KMS-11 (cell line): ENCODE measurements around the gene RBFOX2.

Source experiments
- H2AFZ ChIP-seq: fragments of 200-600 bp; sonication (generic); 2 replicates; pipeline ENCODE4 v1.6.1; 2016; ENCODE audit warnings: antibody characterized with exemption, mixed run types, low read depth
- H3K27ac ChIP-seq: fragments of 200-600 bp; sonication (generic); 2 replicates; pipeline ENCODE4 v1.6.1; 2016; ENCODE audit warnings: mild to moderate bottlenecking, mixed run types
- H3K27me3 ChIP-seq: fragments of 200-600 bp; sonication (generic); 2 replicates; pipeline ENCODE4 v1.6.1; 2017; ENCODE audit warnings: mild to moderate bottlenecking, low read depth, mixed run types, moderate library complexity; ENCODE audit not compliant: insufficient read depth
- H3K36me3 ChIP-seq: fragments of 200-600 bp; sonication (generic); 2 replicates; pipeline ENCODE4 v1.6.1; 2017; ENCODE audit warnings: mild to moderate bottlenecking, mixed run types; ENCODE audit not compliant: insufficient read depth
- H3K4me1 ChIP-seq: fragments of 200-600 bp; sonication (generic); 2 replicates; pipeline ENCODE4 v1.6.1; 2016; ENCODE audit warnings: mild to moderate bottlenecking, low read depth, mixed run types; ENCODE audit not compliant: poor library complexity, severe bottlenecking
- H3K4me2 ChIP-seq: fragments of 200-600 bp; sonication (generic); 2 replicates; pipeline ENCODE4 v1.7.0; 2016; ENCODE audit warnings: mild to moderate bottlenecking, mixed run types
- H3K4me3 ChIP-seq: fragments of 200-600 bp; sonication (generic); IDR thresholded peaks from 2 replicates; pipeline ENCODE4 v1.6.1; 2017; ENCODE audit warnings: low read depth, low read length, mixed read lengths; ENCODE audit not compliant: insufficient read depth
- H3K79me2 ChIP-seq: fragments of 200-600 bp; sonication (generic); 2 replicates; pipeline ENCODE4 v1.6.1; 2016; ENCODE audit warnings: low read depth, mixed run types; ENCODE audit not compliant: insufficient read depth
- H3K9ac ChIP-seq: fragments of 200-600 bp; sonication (generic); 2 replicates; pipeline ENCODE4 v1.6.1; 2016; ENCODE audit warnings: mild to moderate bottlenecking, mixed run types
- H4K20me1 ChIP-seq: fragments of 200-600 bp; sonication (generic); 2 replicates; pipeline ENCODE4 v1.6.1; 2016; ENCODE audit warnings: mild to moderate bottlenecking, mixed run types; ENCODE audit not compliant: insufficient read depth
- CTCF ChIP-seq: fragments of 200-600 bp; sonication (generic); conservative IDR thresholded peaks from 2 replicates; pipeline ENCODE4 v1.6.1; 2017; ENCODE audit warnings: low read depth, mild to moderate bottlenecking, antibody characterized with exemption, low read length, moderate library complexity, mixed read lengths

The RBFOX2 gene

GRCh38 chr22:35734517-35734827, 294.2 kb downstream of the RBFOX2 start:
- H3K4me1 ChIP-seq, result no peaks in the 10 kb centered on the region
- no peak overlapping the region for H3K9ac ChIP-seq
- no peak overlapping the region for H3K4me2 ChIP-seq
- H3K4me3 ChIP-seq, result no peak overlapping the region
- H3K79me2 ChIP-seq, result no peaks in the 10 kb centered on the region
- no peaks in the 10 kb centered on the region for H3K36me3 ChIP-seq
- H2AFZ ChIP-seq, result no peak overlapping the region
- no peak overlapping the region for H3K27ac ChIP-seq
- H4K20me1 ChIP-seq, result no peaks in the 10 kb centered on the region
- TF ChIP-seq CTCF, result no peak
- no peaks in the 10 kb centered on the region for H3K27me3 ChIP-seq

DNA sequence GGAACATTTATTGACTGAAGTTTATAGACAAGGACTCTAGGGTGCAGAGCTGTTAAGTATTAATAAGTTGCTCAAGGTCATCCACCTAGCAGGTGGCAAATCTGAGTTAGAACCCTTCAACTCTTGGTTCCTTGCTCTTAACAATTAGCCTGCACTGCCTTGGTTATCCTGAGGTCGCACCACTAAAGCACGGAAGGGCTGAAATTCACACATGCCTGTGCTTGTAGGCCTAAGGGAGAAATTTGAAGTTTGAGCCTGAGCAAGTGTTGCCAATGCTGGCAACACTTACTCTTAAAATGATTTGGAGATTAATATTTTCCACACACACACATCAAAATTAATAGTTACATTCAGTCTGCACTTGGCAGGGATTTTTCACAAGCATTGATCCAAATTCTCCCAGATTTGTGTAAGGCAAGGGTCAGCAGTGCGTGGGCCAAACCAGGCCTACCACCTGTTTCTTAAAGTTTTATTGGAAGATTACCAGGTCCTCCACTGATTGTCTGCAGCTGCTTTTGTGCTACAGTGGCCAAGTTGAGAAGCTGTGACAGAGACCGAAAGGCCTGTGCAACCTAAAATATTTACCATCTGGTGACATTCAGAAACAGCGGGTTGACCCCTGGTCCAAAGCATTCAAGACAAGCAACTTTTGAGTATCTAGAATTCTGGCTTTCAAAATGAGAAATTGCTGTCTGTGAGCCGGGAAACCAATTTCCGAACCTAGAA, 294.7 kb downstream of the RBFOX2 start:
- no peak overlapping the region for H3K4me2 ChIP-seq
- H3K27ac ChIP-seq, result no peak overlapping the region
- H3K9ac ChIP-seq, result no peak overlapping the region
- H3K4me1 ChIP-seq, result no peaks in the 10 kb centered on the region
- no peaks in the 10 kb centered on the region for H4K20me1 ChIP-seq
- no peak overlapping the region for H2AFZ ChIP-seq
- no peaks in the 10 kb centered on the region for H3K36me3 ChIP-seq
- H3K27me3 ChIP-seq, result no peaks in the 10 kb centered on the region
- H3K79me2 ChIP-seq, result no peaks in the 10 kb centered on the region
- no peak overlapping the region for H3K4me3 ChIP-seq
- TF ChIP-seq CTCF, result no peak

- H3K4me2 ChIP-seq, result no peak overlapping the region
Measured at GRCh38 chr22:35733036-35733435, 295.6 kb downstream of the RBFOX2 start.

GRCh38 chr22:35732116-35732515, 296.5 kb downstream of the RBFOX2 start:
- no peaks in the 10 kb centered on the region for H3K36me3 ChIP-seq
- no peaks in the 10 kb centered on the region for H4K20me1 ChIP-seq
- no peaks in the 10 kb centered on the region for H3K27me3 ChIP-seq
- no peak overlapping the region for H2AFZ ChIP-seq
- no peak overlapping the region for H3K27ac ChIP-seq
- H3K4me1 ChIP-seq, result no peaks in the 10 kb centered on the region
- TF ChIP-seq CTCF, result no peak
- no peak overlapping the region for H3K4me3 ChIP-seq
- no peak overlapping the region for H3K9ac ChIP-seq
- H3K4me2 ChIP-seq, result no peak overlapping the region
- H3K79me2 ChIP-seq, result no peaks in the 10 kb centered on the region

More at GRCh38 chr22:35733036-35733435, 295.6 kb downstream of the RBFOX2 start:
- H3K27me3 ChIP-seq, result no peaks in the 10 kb centered on the region
- H3K79me2 ChIP-seq, result no peaks in the 10 kb centered on the region
- H3K27ac ChIP-seq, result no peak overlapping the region
- H2AFZ ChIP-seq, result no peak overlapping the region
- no peak overlapping the region for H3K4me3 ChIP-seq
- no peak for TF ChIP-seq CTCF
- no peak overlapping the region for H3K9ac ChIP-seq
- H3K36me3 ChIP-seq, result no peaks in the 10 kb centered on the region
- H3K4me1 ChIP-seq, result no peaks in the 10 kb centered on the region
- H4K20me1 ChIP-seq, result no peaks in the 10 kb centered on the region
